ENCODE data around the gene SLC16A10.

- TF ChIP-seq CTCF (optimal IDR thresholded peaks at IDR 0.05 in 1 of 3, IDR thresholded peaks at IDR 0.05 in 1 of 3, conservative IDR thresholded peaks at IDR 0.05 in 1 of 3; ENCODE audit: extremely low read depth in 1 of 3, insufficient read depth in 2 of 3, low read length in 3 of 3) (no peak), EZH2 (IDR thresholded peaks at IDR 0.05; ENCODE audit: low read length) (no peak)
These were observed 133.2 kb downstream of the SLC16A10 start for GRCh38 chr6:111220383-111221031.
